ENCODE data around the gene DAGLB.

- TF ChIP-seq CTCF (IDR thresholded peaks at IDR 0.05) (no peak), POLR2AphosphoS5 (IDR thresholded peaks at IDR 0.05) (no peak)
Observed at GRCh38 chr7:6444516-6445269, 3.1 kb downstream of the DAGLB start.
